GM12873 (cell line): ENCODE data around the gene SH3BGRL3.

Source experiments
- CTCF ChIP-seq: IDR thresholded peaks from 2 replicates; pipeline ENCODE4 v1.5.1; 2012; ENCODE audit warnings: low read depth, mild to moderate bottlenecking, moderate library complexity, low read length, control low read depth; ENCODE audit not compliant: insufficient read depth; ENCODE audit errors: missing control alignments

Gene SH3BGRL3

DNA sequence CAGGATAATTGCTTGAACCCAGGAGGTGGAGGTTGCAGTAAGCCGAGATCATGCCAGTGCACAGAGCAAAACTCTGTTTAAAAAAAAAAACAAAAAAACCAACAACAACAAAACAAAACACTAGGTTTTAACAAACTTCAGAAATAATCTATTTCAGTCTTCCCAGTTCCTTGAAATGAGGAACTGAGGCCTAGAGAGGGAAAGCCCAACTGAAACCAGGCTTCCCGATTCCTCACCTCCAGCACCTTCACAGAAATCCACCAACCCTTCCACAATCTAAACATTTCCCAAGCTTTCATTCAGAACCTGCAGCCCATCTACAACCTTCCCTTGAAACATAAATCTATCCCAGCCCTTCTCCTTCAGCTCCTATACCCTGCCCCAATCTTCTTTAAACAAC is 37.3 kb downstream of the SH3BGRL3 start:
- TF ChIP-seq CTCF: no peak

- no peak for TF ChIP-seq CTCF
Measured at GRCh38 chr1:26317612-26318337, 37.9 kb downstream of the SH3BGRL3 start, which contains the start of gene CD52. Gene CD52 (plus strand): TSS chr1:26317958. CDS start chr1:26318018, 60 bp downstream.

DNA sequence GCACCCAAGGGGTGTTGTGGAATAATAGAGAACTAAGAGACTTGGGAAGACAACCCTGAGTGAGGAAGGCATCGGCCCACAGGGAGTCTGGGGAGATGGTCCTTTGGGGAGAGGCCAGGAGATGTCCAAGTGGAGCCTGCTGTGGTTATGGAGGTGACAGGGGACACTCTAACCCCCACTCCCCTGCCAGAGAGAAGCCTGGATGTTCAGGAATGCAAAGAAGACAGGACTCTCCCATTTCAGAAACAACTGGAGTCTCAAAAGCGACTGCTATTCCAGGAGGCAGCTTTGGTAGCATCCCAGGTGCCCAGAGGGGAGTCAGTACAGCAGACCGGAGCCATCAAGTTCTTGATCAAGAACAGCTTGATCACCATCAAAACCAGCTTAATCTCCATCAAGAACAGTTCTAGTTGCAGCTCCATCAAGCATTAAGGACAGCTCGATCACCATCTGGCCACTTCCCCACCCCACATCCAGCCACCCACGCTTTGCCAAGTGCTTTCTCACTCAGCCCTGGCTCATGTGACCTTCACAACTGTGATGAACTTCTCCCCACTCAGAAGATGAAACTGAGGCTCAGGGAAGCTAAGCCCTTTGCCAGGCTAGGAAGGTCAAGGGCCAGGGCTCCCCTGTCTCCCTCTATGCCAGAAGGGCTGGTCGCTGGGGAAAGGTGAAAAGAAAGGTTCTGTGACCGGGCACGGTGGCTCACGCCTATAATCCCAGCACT is 38.6 kb downstream of the SH3BGRL3 start:
- no peak for TF ChIP-seq CTCF

GRCh38 chr1:26320896-26321295 is 41.0 kb downstream of the SH3BGRL3 start:
- no peak for TF ChIP-seq CTCF

DNA sequence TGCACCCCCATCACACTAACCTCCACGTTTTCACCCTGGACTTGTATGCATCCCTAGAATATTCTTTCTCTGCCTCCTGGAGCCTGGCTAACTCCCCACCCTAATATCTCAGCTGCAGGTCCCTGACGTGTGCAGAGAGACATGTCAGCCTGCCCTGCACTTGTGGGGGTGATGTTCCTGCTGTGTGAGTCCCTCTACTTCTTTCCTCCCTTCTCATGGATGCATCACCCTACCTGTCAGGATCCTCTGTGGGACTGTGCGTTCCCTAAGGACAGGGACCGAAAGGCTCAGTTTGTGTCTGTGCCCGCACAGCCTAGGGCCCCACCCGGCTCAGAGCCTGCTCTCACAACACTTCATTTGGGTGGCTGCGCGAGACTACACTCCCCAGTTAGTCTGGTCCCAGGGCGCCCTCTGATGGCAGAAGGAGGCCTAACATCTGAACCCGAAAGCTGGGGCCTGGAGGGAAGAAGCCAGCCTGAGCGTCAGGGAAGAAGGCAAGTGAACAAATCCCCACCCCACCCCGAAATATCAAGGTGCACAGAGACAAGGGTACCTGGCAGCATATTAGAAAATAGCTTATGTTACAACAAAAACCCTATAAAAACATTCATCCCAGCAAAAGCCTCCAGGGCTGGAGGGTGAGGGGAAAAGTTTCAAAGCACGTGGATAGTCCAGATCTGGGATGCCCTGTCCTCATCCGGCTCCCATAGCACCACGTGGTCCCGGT is 41.6 kb downstream of the SH3BGRL3 start:
- peak; percentile 91 for TF ChIP-seq CTCF

DNA sequence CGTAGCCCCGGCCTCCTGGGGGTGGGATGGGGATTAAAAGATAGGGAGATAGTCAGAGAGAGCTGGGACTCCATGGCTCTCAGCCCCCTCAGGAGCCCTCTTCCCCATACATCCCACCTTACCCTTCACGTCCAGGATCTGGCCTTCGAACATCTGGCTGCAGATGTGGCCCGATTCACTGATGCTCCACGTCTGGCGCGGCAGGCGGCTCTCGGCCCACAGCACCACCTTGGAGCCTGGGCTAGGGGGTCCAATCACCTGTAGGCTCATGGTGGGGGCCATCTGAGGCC is 42.1 kb downstream of the SH3BGRL3 start:
- no peak for TF ChIP-seq CTCF

DNA sequence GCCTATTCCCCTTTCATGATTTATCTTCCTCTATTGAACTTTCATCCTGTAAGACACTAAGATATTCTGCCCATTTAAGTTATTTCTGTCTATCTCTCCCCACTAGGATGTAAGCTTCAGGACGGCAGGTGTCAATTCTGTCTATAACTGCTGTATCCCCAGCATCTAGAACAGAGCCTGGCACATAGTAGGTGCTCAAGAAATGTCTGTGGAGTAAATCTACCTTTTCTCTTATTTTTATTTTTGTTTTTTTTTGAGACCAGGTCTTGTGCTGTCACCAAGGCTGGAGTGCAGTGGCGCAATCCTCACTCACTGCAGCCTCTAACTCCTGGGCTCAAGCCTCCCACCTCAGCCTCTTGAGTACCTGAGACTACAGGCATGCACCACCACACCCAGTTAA is 43.5 kb downstream of the SH3BGRL3 start:
- no peak for TF ChIP-seq CTCF
